Neural crest cell (in vitro differentiated cells): Measurements from ENCODE around the gene F2. TPM values are rescaled to one million over a fixed set of nuclear protein-coding genes. Genes with fewer than 3 reads are reported as not detected.

ENCODE experiments used
- DNase-seq: peaks from one replicate; pipeline ENCODE4 v3.0.0; 2021; ENCODE audit warnings: low read depth, mixed read lengths, low spot score
- H3K27ac Mint-ChIP-seq: one replicate; pipeline ENCODE4 v1.8.0; 2021; ENCODE audit warnings: mild to moderate bottlenecking, mixed read lengths; ENCODE audit not compliant: unreplicated experiment
- H3K27me3 Mint-ChIP-seq: 2 replicates; pipeline ENCODE4 v1.8.0; 2021; ENCODE audit warnings: low read depth, mild to moderate bottlenecking, mixed read lengths
- H3K36me3 Mint-ChIP-seq: 2 replicates; pipeline ENCODE4 v1.8.0; 2021; ENCODE audit warnings: low read depth, mild to moderate bottlenecking, mixed read lengths
- H3K4me1 Mint-ChIP-seq: 2 replicates; pipeline ENCODE4 v1.8.0; 2021; ENCODE audit warnings: mixed read lengths
- H3K4me3 Mint-ChIP-seq: one replicate; pipeline ENCODE4 v1.8.0; 2021; ENCODE audit warnings: mild to moderate bottlenecking, mixed read lengths
- H3K9me3 Mint-ChIP-seq: 2 replicates; pipeline ENCODE4 v1.8.0; 2021; ENCODE audit warnings: mixed read lengths
- CTCF ChIP-seq: fragments of 200-600 bp; sonication (generic); conservative IDR thresholded peaks from 2 replicates; pipeline ENCODE4 v1.5.0; 2021; ENCODE audit warnings: antibody characterized with exemption, mild to moderate bottlenecking
- total RNA-seq: library from RNA; stranded (reverse); gene quantifications from 2 replicates; pipeline ENCODE4 v1.2.1, GENCODE V29; 2021

F2 gene
- total RNA-seq, 1 donor from 2014 or later = not detected

DNA sequence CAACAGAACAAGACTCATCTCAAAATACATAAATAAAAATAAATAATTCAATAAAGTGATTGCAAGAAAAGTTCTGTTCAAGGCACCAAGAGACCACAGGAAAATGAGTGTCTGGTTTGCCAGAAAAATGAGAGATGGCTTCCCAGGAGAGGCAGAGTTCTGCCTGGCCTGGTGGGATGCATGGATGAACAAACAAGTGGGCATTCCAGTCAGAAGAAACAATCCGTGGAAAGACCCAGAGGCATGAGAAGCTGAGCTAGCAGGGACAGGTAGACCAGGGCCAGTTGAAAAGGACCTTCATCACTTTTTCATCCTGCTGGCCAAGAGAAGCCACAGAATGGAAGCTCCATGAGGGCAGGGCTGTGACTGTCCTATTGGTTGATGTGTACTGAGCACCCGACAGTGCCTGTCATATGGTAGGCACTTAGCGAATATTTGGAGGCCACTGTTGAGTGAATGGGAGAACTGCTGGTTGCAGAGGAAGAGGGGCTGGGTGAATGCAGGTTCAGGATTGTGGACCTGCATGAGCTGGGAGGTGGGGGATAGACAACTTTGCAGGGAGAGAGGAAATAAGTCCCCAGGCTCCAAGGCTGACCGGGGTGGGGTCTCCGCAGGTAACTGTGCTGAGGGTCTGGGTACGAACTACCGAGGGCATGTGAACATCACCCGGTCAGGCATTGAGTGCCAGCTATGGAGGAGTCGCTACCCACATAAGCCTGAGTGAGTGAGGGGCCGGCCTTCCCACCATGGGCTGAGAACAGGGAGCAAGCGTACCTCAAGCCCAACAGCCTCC, 3.7 kb downstream of the F2 start:
- Mint-ChIP-seq H3K27me3 (no peaks in the 10 kb centered on the region), H3K4me3 (no peak overlapping the region), H3K4me1 (peaks cover 9% of the 10 kb centered on the region), H3K36me3 (no peaks in the 10 kb centered on the region), H3K9me3 (no peaks in the 10 kb centered on the region), H3K27ac (no peak overlapping the region)
- no peak for TF ChIP-seq CTCF
- DNase-seq = no peak

DNA sequence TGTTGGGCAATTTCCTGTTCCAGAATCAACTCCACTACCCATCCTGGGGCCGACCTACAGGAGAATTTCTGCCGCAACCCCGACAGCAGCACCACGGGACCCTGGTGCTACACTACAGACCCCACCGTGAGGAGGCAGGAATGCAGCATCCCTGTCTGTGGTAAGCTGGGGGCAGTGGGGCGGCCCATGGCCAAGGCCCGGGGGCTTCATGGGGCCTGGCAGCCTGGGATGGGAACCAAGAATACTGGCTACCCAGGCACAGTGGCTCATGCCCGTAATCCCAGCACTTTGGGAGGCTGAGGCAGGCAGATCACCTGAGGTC, 4.3 kb downstream of the F2 start:
- H3K27me3 Mint-ChIP-seq = no peaks in the 10 kb centered on the region
- H3K4me3 Mint-ChIP-seq = no peak overlapping the region
- no peaks in the 10 kb centered on the region for H3K9me3 Mint-ChIP-seq
- H3K4me1 Mint-ChIP-seq = peaks cover 9% of the 10 kb centered on the region
- no peaks in the 10 kb centered on the region for H3K36me3 Mint-ChIP-seq
- DNase-seq = no peak
- no peak for TF ChIP-seq CTCF
- no peak overlapping the region for H3K27ac Mint-ChIP-seq

- DNase-seq = no peak
- no peaks in the 10 kb centered on the region for H3K36me3 Mint-ChIP-seq
- H3K27me3 Mint-ChIP-seq = no peaks in the 10 kb centered on the region
- TF ChIP-seq CTCF = no peak
- no peak overlapping the region for H3K27ac Mint-ChIP-seq
- peaks cover 1% of the 10 kb centered on the region for H3K4me1 Mint-ChIP-seq
- H3K9me3 Mint-ChIP-seq = no peaks in the 10 kb centered on the region
- H3K4me3 Mint-ChIP-seq = no peak overlapping the region
These were observed 5.1 kb downstream of the F2 start for GRCh38 chr11:46724088-46724487.

DNA sequence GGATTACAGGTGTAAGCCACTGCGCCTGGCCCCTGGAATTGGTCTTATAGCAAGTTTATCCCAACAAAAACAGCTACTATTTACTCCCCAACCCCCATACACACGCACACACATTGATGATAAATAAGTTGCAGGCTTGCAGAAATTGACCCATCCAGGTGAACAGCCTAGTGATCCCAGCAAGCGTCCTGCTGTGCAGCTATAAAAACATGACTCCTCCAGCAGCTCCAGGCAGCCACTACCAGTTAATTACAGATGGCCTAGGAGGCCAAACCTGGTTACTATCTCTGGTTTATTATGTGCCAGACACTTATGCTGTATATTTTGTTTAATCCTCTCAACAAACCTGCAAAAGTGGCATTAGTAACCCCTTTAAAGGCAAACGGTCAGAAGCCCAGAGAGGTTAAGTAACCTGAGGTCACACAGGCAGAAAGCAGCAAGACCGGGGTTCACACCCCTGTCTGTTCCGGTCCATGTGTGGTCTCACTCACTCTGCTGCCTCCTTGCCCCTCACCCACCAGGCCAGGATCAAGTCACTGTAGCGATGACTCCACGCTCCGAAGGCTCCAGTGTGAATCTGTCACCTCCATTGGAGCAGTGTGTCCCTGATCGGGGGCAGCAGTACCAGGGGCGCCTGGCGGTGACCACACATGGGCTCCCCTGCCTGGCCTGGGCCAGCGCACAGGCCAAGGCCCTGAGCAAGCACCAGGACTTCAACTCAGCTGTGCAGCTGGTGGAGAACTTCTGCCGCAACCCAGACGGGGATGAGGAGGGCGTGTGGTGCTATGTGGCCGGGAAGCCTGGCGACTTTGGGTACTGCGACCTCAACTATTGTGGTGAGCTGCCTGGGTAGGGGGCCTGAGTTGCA, 6.6 kb downstream of the F2 start:
- no peak for TF ChIP-seq CTCF
- H3K36me3 Mint-ChIP-seq = no peaks in the 10 kb centered on the region
- H3K27me3 Mint-ChIP-seq = no peaks in the 10 kb centered on the region
- H3K4me3 Mint-ChIP-seq = no peak overlapping the region
- H3K27ac Mint-ChIP-seq = no peak overlapping the region
- no peaks in the 10 kb centered on the region for H3K4me1 Mint-ChIP-seq
- no peaks in the 10 kb centered on the region for H3K9me3 Mint-ChIP-seq
- no peak for DNase-seq

GRCh38 chr11:46726206-46726862, 7.3 kb downstream of the F2 start:
- no peaks in the 10 kb centered on the region for H3K27me3 Mint-ChIP-seq
- DNase-seq = no peak
- no peak overlapping the region for H3K27ac Mint-ChIP-seq
- TF ChIP-seq CTCF = no peak
- H3K36me3 Mint-ChIP-seq = no peaks in the 10 kb centered on the region
- no peaks in the 10 kb centered on the region for H3K9me3 Mint-ChIP-seq
- no peak overlapping the region for H3K4me3 Mint-ChIP-seq
- H3K4me1 Mint-ChIP-seq = no peaks in the 10 kb centered on the region
